ENCODE measurements around the gene DYRK2. TPM values are rescaled to one million over a fixed set of nuclear protein-coding genes. Genes with fewer than 3 reads are reported as not detected.
A peak's percentile ranks its signal among the peaks of the same experiment; 100 is the strongest.

Gene DYRK2
- total RNA-seq, 1 experiment from 2014 or later, result 20.6 TPM

- Histone ChIP-seq H3K9me3 (ENCODE audit: low read length) (no peaks in the 10 kb centered on the region), H3F3A (ENCODE audit: low read length, unreplicated experiment) (no peaks in the 10 kb centered on the region), H4K20me1 (ENCODE audit: low read length) (no peaks in the 10 kb centered on the region), H3K9ac (ENCODE audit: low read length) (no peak overlapping the region), H3K27me3 (ENCODE audit: low read length) (no peaks in the 10 kb centered on the region), H3K36me3 (ENCODE audit: low read depth, low read length) (no peaks in the 10 kb centered on the region), H3K4me1 (ENCODE audit: insufficient read depth, low read length) (peaks cover 40% of the 10 kb centered on the region), H3K27ac (ENCODE audit: low read length) (no peak overlapping the region), H3K79me2 (ENCODE audit: low read length) (no peaks in the 10 kb centered on the region), H3K4me2 (ENCODE audit: low read length) (peak overlapping the region; percentile 37), H3K4me3 (ENCODE audit: low read length) (no peak overlapping the region), H2AFZ (ENCODE audit: low read length) (no peak overlapping the region), H3K9me2 (replicated peaks; ENCODE audit: low read length) (no peaks in the 10 kb centered on the region)
- ATAC-seq, result peak; percentile 64
- intact Hi-C loops (cut with micrococcal nuclease), result loop anchor here (5.0 to 10.0 kb wide), 4 partner anchors 53 to 280 kb away; no protein-coding TSS in a partner anchor
- ChIA-PET POLR2A (ENCODE audit: unreplicated experiment) (interaction anchor here (0.8 kb wide), 1 partner anchor 212 kb away, joined by 6 read pairs; no protein-coding TSS in a partner anchor), CTCF (no interaction called here)
- no peak for TF ChIP-seq EZH2phosphoT487 (IDR thresholded peaks at IDR 0.05; ENCODE audit: borderline replicate concordance, low read length)
- TF ChIP-seq EZH2 (IDR thresholded peaks at IDR 0.05; ENCODE audit: low read length, unreplicated experiment), result no peak
- no peak for TF ChIP-seq CTCF (conservative IDR thresholded peaks at IDR 0.05; ENCODE audit: low read depth, low read length)
- no TSS peak for BruUV-seq (replicated peaks)
- DNase-seq, result peak; percentile 83
Observed at GRCh38 chr12:67714648-67715047, 66.1 kb downstream of the DYRK2 start.
